Ishikawa (cell line): ENCODE data around the gene CD247.

ENCODE experiments used
- EP300 ChIP-seq: IDR thresholded peaks from 2 replicates; pipeline ENCODE4 v1.6.1; 2012; ENCODE audit warnings: borderline replicate concordance
- FOXM1 ChIP-seq: IDR thresholded peaks from 2 replicates; pipeline ENCODE4 v1.6.1; 2012; ENCODE audit warnings: low read depth, borderline replicate concordance
- NFIC ChIP-seq: IDR thresholded peaks from 2 replicates; pipeline ENCODE4 v1.6.1; 2012
- TAF1 ChIP-seq: IDR thresholded peaks from 2 replicates; pipeline ENCODE4 v1.6.1; 2012; ENCODE audit warnings: low read depth, mild to moderate bottlenecking
- TF ChIP-seq, protein P1 (sequence below): IDR thresholded peaks from 2 replicates; pipeline ENCODE4 v1.6.1; 2012

DNA sequence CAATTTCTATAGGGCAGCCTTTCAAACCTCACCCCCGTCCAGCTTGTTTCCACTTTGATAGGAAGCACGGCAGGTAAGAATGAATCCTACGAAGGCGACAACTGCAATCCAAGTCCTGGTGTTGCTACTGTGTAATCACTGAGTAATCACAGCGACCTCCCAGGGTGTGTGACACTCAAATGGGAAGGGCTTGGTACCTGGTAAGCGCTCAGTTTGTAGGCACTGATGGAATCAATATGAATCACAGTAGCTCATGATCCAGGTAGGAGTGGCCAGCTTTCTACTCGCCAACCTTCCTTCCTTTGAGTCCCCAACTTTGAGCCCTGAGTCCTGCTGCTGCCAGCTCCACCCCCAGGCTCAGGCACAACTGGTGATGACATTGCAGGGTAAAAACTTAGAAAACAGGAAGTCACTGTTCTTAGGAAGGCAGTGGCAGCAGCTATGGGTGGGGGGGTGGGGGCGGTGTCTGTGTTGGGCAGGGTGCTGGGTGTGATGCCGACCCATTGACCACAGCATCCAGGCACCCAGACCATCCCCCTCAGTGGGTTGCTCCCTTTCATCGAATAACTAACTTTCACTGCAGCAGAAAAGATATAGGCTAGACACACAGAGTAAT is 70.7 kb downstream of the CD247 start:
- TF ChIP-seq, protein P1, sequence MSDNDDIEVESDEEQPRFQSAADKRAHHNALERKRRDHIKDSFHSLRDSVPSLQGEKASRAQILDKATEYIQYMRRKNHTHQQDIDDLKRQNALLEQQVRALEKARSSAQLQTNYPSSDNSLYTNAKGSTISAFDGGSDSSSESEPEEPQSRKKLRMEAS, result no peak
- no peak for TF ChIP-seq TAF1
- TF ChIP-seq NFIC, result no peak
- no peak for TF ChIP-seq EP300
- no peak for TF ChIP-seq FOXM1
